ENCODE data around the gene RIT2. TPM values are rescaled to one million over a fixed set of nuclear protein-coding genes. Genes with fewer than 3 reads are reported as not detected.

Gene RIT2
- total RNA-seq, 1 donor from 2014 or later = not detected

DNA sequence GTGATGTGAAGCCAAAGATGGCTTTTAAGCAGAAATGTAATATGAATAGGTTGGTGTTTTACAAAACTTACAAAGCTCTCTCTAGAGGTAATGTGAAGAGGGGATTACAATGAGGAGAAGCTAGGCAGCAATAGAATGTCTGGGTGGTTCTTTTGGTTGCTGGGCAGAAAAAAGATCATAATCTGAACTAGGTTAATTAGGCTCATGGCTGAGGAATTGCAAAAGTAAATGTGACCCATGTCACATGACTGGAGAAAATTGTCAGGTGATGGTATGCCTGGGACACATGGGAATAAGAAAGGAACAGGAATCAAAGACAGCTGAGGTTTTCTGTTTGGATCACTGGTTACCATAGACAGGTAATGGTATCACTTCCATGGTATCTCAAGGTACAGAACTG lies 7.5 kb upstream of the RIT2 start:
- Mint-ChIP-seq H3K9me3 (no peaks in the 10 kb centered on the region), H3K27me3 (no peaks in the 10 kb centered on the region), H3K36me3 (ENCODE audit: low read depth) (no peaks in the 10 kb centered on the region), H3K4me1 (no peaks in the 10 kb centered on the region), H3K4me3 (no peak overlapping the region), H3K27ac (no peak overlapping the region)
- intact Hi-C loops (cut with micrococcal nuclease) = no loop called here
- no peak for DNase-seq

DNA sequence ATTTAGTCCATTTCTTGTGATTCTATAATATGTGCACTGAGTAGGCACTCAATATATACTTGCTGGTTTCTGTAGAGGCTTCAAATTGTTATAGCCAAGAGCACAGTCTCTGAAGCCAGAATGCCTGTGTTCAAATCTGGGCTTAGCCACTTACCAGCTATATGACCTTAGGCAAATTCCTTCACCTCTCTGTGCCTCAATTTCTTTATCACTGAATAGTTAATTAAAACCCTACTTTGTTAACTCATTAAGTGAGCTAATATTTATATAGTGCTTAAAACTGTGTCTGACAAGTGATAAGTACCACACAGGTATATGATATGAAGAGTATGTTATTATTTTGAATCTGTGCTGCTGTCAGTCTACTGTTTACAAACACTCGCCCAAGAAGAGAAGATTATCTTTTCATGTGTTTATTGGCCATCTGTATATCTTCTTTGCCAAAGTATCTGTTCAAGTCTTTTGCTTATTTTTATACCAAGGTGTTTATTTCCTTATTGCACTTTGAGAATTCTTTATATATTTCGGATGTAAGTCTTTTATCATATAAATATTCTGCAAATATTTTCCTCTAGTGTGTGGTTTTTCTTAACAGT lies 1.3 kb upstream of the RIT2 start:
- no peaks in the 10 kb centered on the region for H3K4me1 Mint-ChIP-seq
- no peak overlapping the region for H3K4me3 Mint-ChIP-seq
- H3K27me3 Mint-ChIP-seq = no peaks in the 10 kb centered on the region
- no peaks in the 10 kb centered on the region for H3K36me3 Mint-ChIP-seq (ENCODE audit: low read depth)
- no peaks in the 10 kb centered on the region for H3K9me3 Mint-ChIP-seq
- no peak for DNase-seq
- intact Hi-C loops (cut with micrococcal nuclease) = no loop called here
- no peak overlapping the region for H3K27ac Mint-ChIP-seq

DNA sequence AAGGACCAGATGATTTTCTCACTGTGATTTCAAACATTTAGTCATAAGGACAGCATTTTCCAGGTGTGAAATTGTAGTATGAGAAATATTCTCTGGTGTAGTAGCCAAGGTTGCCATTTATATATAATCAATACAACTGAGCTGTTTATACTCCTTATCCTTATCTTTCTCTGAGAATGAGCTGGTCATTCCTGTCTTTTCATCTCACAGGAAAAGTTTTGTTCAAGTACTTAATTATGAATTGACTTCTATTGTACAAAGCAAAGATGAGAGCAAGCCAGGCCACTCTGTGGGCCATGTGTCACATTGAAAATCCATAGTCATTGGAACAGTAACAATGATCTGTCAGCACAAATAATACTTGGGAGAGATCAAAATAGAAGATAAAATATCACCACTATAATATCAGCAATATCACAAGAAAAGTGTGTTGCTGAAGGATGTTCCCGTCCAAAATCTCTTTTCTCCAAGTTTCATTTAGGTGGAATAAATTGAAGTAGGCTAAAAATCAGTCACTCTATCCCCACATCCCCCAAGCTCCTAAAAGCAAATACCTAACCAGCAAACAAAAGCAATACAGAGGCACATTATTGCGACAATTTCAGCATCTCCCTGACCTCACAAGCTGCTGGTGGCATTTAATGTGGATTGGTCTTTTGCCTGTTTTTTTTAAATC lies 2.1 kb downstream of the RIT2 start:
- Mint-ChIP-seq H3K36me3 (ENCODE audit: low read depth) (no peaks in the 10 kb centered on the region), H3K9me3 (no peaks in the 10 kb centered on the region), H3K4me1 (no peaks in the 10 kb centered on the region), H3K27me3 (no peaks in the 10 kb centered on the region), H3K4me3 (no peak overlapping the region), H3K27ac (no peak overlapping the region)
- no peak for DNase-seq
- intact Hi-C loops (cut with micrococcal nuclease) = no loop called here

DNA sequence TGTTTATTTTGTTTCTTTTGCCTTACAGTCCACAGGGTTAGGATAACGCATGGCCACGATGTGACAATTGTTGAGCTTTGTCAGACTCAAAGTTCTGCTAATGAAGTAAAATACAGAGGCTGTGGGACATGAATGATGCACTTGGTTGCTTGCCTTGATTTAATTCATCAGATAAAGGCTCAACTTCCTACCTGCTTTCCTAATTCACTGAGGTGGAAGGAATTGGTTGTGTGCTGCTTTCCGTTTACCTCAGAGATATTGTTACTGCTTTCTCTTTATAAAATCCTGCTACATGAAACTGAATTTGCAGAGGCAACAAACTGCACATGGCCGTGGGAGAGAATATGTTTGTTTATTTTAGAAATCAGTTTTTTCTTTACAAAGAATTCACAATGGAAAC lies 6.6 kb downstream of the RIT2 start:
- Mint-ChIP-seq H3K27ac (no peak overlapping the region), H3K9me3 (no peaks in the 10 kb centered on the region), H3K4me3 (no peak overlapping the region), H3K4me1 (no peaks in the 10 kb centered on the region), H3K36me3 (ENCODE audit: low read depth) (no peaks in the 10 kb centered on the region), H3K27me3 (no peaks in the 10 kb centered on the region)
- DNase-seq = no peak
- intact Hi-C loops (cut with micrococcal nuclease) = no loop called here

DNA sequence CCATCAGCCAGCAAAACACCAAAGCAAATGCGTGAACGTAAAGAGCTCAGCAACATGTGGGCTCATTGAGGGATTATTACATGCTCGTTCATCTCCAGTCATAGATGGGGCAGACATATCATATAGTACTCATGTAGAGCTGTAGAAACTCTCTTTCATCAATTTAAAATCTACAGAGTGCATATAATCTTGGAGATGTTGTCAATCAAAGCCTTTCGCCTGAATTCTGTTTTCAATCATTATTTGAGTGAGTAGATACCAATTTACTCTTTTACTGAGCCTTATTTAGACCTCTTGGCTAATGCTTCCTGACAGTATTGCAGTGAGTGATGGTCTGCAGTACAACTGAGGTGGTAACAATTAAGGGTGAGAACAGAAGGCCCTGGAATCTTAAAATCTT lies 7.0 kb downstream of the RIT2 start:
- Mint-ChIP-seq H3K9me3 (no peaks in the 10 kb centered on the region), H3K27ac (no peak overlapping the region), H3K4me3 (no peak overlapping the region), H3K27me3 (no peaks in the 10 kb centered on the region), H3K4me1 (no peaks in the 10 kb centered on the region), H3K36me3 (ENCODE audit: low read depth) (no peaks in the 10 kb centered on the region)
- no peak for DNase-seq
- intact Hi-C loops (cut with micrococcal nuclease) = no loop called here

DNA sequence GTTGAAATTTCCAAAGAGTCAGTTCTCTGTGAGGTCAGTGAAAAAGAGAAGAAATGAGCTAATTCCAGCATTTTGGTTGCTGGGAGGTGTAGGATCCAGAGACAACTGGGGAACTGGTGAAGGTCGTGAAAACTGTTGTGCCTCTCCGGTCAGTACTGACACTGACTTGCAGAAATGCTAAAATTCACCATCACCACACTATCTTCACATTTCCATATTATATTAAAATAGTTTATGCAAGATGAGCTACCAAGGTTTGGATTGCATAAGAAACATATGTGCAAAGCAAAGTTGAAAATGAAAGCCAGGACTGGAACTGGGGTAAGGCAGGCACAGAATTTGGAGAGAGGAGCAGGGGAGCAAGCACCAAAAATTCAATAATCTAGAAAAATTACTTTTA lies 21.8 kb downstream of the RIT2 start:
- Mint-ChIP-seq H3K4me3 (no peak overlapping the region), H3K4me1 (no peaks in the 10 kb centered on the region), H3K9me3 (no peaks in the 10 kb centered on the region), H3K27ac (no peak overlapping the region), H3K27me3 (no peaks in the 10 kb centered on the region), H3K36me3 (ENCODE audit: low read depth) (no peaks in the 10 kb centered on the region)
- no peak for DNase-seq
- intact Hi-C loops (cut with micrococcal nuclease) = no loop called here

DNA sequence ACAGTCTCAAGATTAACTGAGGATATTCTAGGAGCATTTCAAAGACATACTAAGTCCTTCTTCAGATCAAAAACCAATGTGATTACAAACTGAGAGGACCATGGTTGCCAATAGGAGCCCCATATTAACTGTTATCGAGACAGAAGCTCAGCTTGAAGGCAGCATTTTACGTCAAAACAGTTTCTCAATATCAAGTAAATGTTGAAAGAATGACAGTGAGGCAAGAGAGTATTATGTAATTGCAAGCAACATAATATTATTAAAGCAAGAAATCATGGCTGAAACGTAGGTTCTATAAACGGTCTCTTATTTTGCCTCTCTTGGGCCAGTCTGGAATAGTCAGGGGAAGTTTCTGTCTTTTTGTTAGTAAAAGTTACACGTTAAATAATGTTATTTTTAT lies 22.9 kb downstream of the RIT2 start:
- Mint-ChIP-seq H3K4me3 (no peak overlapping the region), H3K27me3 (no peaks in the 10 kb centered on the region), H3K27ac (no peak overlapping the region), H3K9me3 (no peaks in the 10 kb centered on the region), H3K36me3 (ENCODE audit: low read depth) (no peaks in the 10 kb centered on the region), H3K4me1 (no peaks in the 10 kb centered on the region)
- intact Hi-C loops (cut with micrococcal nuclease) = no loop called here
- no peak for DNase-seq

DNA sequence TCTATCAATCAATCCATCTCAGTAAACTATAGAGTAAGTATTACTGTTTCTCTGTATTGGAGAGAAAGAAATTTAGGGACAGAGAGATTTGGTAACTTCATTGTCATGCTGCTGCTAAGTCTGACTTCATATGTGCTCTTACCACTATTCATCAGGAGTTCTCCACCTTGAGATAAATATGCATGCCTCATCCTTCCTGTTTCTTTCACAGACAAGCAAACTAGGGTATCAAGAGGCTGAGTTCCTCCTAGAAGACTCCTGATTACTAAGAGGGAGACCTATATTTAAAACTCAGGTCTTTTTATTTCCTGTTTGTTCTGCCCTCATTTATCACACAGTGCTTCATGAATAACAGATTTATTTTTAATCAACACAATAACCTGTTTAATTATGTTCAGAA lies 34.1 kb downstream of the RIT2 start:
- no peaks in the 10 kb centered on the region for H3K27me3 Mint-ChIP-seq
- H3K27ac Mint-ChIP-seq = no peak overlapping the region
- no peak for DNase-seq
- intact Hi-C loops (cut with micrococcal nuclease) = no loop called here
- no peaks in the 10 kb centered on the region for H3K36me3 Mint-ChIP-seq (ENCODE audit: low read depth)
- no peaks in the 10 kb centered on the region for H3K9me3 Mint-ChIP-seq
- no peaks in the 10 kb centered on the region for H3K4me1 Mint-ChIP-seq
- H3K4me3 Mint-ChIP-seq = no peak overlapping the region

DNA sequence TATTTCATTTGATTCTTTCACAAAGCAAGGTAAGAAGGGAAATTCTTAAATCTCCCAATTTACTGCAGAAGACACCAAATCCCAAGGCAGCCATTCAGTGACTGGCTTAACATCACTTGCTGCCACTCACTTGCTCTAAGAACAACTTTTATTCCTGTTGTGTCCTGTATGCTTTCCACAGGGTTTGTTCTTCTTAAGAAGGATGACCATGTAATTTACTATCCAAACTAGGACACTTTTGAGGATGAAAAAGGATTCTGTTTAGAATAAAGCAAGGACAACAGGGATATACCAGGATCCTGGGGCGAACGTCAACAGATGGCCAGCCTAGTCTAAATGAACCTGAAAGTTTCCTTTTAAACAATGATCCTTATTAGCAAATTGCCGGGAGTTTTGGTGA lies 34.8 kb downstream of the RIT2 start:
- Mint-ChIP-seq H3K27ac (no peak overlapping the region), H3K9me3 (no peaks in the 10 kb centered on the region), H3K27me3 (no peaks in the 10 kb centered on the region), H3K4me3 (no peak overlapping the region), H3K36me3 (ENCODE audit: low read depth) (no peaks in the 10 kb centered on the region), H3K4me1 (no peaks in the 10 kb centered on the region)
- no peak for DNase-seq
- intact Hi-C loops (cut with micrococcal nuclease) = no loop called here

DNA sequence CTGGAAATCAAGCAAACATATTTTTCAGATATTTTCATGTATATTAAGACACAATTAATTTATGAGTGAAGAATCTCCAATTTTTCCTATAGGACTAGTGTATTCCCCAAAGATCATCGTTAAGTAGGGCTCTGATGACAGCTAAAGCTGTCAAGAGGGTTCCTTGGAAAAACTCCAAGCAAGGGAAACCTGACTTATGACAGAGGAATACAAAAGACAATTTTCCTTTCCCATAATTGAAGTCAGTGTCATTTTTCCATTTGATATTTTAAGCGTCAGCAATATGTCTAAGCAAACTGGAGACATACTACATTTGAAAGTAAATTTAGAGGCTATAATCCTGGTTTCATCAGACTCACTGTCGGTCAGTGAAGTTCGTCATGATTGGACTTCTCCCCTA lies 36.1 kb downstream of the RIT2 start:
- no peak for DNase-seq
- Mint-ChIP-seq H3K27me3 (no peaks in the 10 kb centered on the region), H3K4me3 (no peak overlapping the region), H3K4me1 (no peaks in the 10 kb centered on the region), H3K9me3 (peaks cover 2% of the 10 kb centered on the region), H3K36me3 (ENCODE audit: low read depth) (no peaks in the 10 kb centered on the region), H3K27ac (no peak overlapping the region)
- intact Hi-C loops (cut with micrococcal nuclease) = no loop called here

DNA sequence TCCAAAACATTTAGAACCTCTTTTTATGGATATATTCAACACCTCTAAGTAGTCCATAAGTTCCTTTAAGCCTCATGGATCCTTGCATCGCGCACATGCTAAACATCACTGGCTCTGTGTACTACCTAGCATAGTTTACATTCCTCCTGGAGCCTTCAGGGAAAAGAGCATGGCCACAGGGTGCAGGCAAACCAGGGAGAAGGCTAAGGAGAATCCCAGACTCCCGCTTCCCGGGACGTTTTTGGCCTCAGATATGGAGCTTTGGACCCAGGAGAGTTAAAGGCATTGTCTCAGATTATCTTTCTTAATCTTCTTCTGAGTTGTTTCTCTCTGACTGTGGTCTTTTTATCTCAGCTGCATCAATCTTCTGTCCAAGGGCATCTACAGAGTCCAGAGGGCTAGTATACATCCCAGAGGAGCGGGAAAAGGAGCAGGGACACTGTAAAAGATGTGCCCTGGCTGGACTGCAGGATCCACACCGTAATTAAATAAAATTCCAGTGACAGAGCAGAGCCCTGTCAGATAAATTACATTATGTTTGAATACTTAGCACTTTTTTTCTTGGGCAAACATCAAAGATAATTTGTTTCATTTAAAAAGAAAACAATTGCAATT lies 36.9 kb downstream of the RIT2 start:
- Mint-ChIP-seq H3K27ac (no peak overlapping the region), H3K27me3 (no peaks in the 10 kb centered on the region), H3K9me3 (peaks cover 4% of the 10 kb centered on the region), H3K4me1 (no peaks in the 10 kb centered on the region), H3K36me3 (ENCODE audit: low read depth) (no peaks in the 10 kb centered on the region), H3K4me3 (no peak overlapping the region)
- intact Hi-C loops (cut with micrococcal nuclease) = no loop called here
- no peak for DNase-seq

DNA sequence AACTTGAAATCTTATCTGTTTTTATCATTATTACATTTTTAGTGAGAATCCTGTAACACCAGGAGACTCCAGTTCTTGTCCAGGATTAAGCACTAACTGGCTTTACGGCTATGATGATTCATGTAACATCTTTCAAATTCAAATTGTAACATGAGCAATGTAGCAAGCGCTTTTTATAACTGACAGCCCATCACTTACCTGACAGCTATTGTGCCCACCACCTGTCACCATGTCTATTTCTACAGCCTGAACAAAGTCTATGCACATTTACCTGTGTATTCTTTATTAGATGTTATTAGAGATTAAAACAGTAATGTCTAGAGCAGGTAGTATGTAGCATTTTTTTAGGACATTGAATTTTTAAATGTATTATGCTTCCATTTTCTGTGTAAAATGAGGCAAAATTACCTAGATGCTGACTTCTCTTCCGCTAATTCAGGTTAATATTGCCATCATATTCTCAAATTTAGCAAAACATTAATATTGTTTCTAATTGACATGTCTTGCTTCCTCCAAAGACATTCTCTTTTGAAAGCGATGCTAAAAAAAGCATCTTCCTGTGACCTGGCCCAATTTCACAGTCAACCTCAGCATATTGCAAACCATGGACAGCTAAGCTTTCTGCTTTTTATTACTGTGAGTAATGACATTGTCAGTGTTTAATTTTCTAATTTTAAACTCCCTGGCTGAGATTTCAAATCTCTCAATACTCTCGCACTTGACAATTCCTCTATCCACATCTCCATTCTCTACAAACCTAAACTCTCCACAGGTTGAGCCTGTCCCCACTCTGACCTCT lies 37.8 kb downstream of the RIT2 start:
- intact Hi-C loops (cut with micrococcal nuclease) = no loop called here

DNA sequence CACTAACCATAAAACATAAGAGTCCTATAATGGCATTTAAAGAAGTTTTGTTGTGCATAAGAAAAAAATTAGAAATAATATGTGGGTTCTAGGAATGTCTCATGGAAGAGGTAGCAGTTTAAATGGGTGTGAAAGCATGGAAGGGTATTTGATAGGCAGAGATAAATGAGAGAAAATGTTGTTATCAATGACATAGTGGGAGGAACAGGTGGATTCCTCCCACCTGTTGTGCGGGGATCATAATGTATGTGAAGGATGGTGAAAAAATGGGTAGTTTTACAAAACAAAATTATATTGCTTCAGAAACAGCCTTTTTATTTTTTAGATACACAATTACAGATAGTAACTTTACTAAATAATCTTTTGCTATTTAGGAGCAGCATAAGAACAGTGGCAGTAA lies 41.7 kb downstream of the RIT2 start:
- Mint-ChIP-seq H3K27me3 (no peaks in the 10 kb centered on the region), H3K4me1 (no peaks in the 10 kb centered on the region), H3K27ac (no peak overlapping the region), H3K9me3 (peaks cover 4% of the 10 kb centered on the region), H3K4me3 (no peak overlapping the region), H3K36me3 (ENCODE audit: low read depth) (no peaks in the 10 kb centered on the region)
- intact Hi-C loops (cut with micrococcal nuclease) = no loop called here
- DNase-seq = no peak

More for the DNA sequence above, 37.8 kb downstream of the RIT2 start:
- Mint-ChIP-seq H3K9me3 (peaks cover 4% of the 10 kb centered on the region), H3K27me3 (no peaks in the 10 kb centered on the region), H3K4me1 (no peaks in the 10 kb centered on the region), H3K27ac (no peak overlapping the region), H3K36me3 (ENCODE audit: low read depth) (no peaks in the 10 kb centered on the region), H3K4me3 (no peak overlapping the region)
- DNase-seq = no peak

DNA sequence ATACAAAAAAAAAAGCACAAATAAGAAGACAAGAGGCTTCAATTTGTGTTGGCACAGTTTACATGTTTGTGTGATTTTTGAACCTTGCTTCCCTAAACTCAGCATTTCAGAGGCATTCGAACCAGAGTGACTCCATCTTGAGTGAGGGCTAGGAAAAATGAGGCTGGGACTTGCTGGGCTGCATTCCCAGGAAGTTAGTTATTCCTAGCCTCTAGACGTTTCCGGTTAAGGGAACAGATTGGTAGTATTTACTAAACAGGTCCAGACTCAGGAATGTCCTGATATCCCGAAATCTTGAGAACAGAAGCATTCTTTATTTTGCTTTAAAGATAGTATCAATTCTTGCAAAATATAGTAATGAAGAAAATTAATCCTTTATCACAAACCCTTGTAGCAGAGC lies 46.7 kb downstream of the RIT2 start:
- Mint-ChIP-seq H3K27ac (no peak overlapping the region), H3K9me3 (no peaks in the 10 kb centered on the region), H3K27me3 (no peaks in the 10 kb centered on the region), H3K4me3 (no peak overlapping the region), H3K4me1 (no peaks in the 10 kb centered on the region), H3K36me3 (ENCODE audit: low read depth) (no peaks in the 10 kb centered on the region)
- DNase-seq = no peak
- intact Hi-C loops (cut with micrococcal nuclease) = no loop called here

All from activated CD4-positive, alpha-beta T cell treated with anti-CD3 and anti-CD28 coated beads, Interleukin-2, amount 10 ng/mL, durations not matched to agents 24 days and 14 days (primary cell).